SIG-M5 treated with dmso at 0.1 percent for 504 hours (cell line): ENCODE measurements around the gene CRYBG2.
"Not testable (repeated sequence)": the region's sequence is repeated elsewhere in the genome, so short reads cannot be mapped to it uniquely, and the experiment has no call there.

Experiments used
- DNase-seq: peaks from one replicate; lab custom pipeline; 2025; ENCODE audit not compliant: unreplicated experiment; lab: John Stamatoyannopoulos, UW

Gene CRYBG2

GRCh38 chr1:26353976-26354820 is at the start of gene CRYBG2:
Gene CRYBG2 (minus strand): TSS chr1:26354130. CDS start chr1:26346657, 7,473 bp downstream.
- DNase-seq: peak; percentile 30

DNA sequence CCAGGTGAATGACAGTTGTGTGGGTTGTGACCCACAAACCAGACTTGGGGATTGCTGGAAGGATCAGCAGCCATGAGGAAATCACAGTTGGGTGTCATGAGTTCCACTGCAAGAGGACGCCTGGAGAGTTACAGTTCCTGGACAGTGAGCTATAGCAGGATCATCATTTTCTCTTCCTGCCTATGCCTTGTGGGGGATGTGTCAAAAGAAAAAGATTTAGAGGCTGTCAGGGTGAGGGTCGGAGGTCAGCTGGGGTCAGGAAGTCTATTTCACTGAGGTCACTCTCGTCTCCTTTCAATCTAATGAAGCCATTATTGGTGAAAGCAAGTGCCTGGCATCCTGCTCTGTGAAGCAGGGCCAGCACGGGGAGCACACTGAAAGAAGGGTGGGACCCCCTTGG is 49.7 kb upstream of the CRYBG2 start:
- no peak for DNase-seq

GRCh38 chr1:26401891-26402290 is 48.0 kb upstream of the CRYBG2 start:
- DNase-seq: no peak

DNA sequence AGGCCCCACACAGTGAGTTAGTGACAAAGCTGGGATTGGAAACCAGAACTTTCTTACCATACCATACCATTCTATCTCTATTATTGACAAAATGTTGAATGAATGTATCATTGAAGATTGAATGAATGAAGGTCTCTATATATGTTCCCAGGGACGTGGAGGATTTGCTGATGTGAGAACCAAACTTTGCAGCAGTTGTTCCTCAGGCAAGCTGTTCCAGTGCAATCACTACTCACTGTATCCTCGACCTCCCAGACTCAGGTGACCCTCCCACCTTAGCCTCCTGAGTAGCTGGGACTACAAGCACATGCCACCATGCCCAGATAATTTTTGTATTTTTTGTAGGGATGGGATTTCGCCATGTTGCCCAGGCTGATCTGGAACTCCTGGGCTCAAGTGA is 45.1 kb upstream of the CRYBG2 start:
- DNase-seq: no peak

GRCh38 chr1:26395754-26396153 is 41.8 kb upstream of the CRYBG2 start:
- no peak for DNase-seq

DNA sequence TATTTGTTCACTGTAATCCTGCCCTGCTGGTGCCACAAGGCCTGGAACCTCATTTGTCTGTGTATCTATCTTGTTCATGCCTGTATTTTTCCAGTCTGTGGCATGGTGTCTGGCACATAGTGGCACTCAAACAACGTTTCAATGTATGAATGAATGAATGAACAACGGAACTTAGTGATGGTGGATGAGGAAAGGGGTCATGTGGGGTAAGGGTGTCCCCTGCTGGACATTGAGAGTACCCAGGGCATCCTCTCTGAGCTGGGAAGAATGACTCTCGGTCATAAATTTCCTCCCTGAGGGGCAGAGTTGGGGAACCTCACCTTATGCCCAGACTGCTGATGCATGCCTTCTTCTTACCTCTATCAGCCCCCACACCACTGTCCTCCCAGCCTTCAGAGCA is 37.5 kb upstream of the CRYBG2 start:
- peak; percentile 37 for DNase-seq

DNA sequence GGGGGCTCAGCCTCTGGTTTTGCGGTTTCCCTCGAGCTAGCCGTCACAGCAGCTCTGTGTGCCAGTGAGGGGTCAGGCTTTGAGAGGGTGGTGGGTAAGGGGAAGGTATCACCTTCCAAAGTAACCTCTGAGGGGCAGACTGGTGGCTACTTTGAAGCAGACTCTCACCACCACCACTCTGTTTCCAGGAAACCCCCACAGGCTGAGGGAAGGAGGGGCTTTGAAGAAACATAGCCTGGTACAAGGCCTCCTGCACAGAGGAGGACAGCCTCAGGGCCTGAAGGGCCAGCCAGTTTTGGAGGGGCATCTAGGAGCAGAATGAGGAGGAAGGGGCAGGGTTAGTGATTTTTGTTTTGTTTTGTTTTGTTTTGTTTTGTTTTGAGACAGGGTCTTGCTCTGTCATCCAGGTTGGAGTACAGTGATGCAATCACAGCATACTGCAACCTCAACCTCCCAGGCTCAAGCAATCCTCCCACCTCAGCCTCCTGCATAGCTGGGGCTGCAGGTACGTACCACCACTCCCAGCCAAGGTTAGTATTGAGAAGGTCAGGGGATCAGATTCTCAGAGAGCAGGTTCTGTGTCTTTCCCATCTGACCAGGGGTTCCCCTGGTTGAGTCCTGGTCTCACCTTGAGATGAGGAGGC is 35.8 kb upstream of the CRYBG2 start:
- DNase-seq: no peak

- no peak for DNase-seq
These were observed 35.0 kb upstream of the CRYBG2 start for GRCh38 chr1:26388791-26389445.

GRCh38 chr1:26387447-26387846 is 33.5 kb upstream of the CRYBG2 start:
- DNase-seq: no peak

- DNase-seq: not testable (repeated sequence)
These were observed 31.1 kb upstream of the CRYBG2 start for GRCh38 chr1:26385063-26385462.

DNA sequence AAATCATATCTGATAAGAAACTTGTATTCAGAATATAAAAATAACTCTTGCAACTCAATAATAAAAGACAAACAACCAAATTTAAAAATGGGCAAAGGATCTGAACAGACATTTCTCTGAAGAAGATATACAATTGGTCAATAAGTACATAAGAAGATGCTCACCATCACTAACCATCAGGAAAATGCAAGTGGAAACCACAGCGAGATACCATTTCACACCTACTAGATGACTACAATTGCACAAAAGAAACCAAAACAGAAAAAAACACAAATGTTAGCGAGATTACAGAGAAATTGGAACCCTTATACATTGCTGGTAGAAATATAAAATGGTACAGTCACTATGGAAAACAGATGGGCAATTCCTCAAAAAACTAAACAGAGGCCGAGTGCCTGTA is 30.1 kb upstream of the CRYBG2 start:
- DNase-seq: no peak

GRCh38 chr1:26378879-26379251 is 24.9 kb upstream of the CRYBG2 start:
- DNase-seq: no peak

- peak; percentile 88 for DNase-seq
These were observed 24.4 kb upstream of the CRYBG2 start for GRCh38 chr1:26378088-26378878.

DNA sequence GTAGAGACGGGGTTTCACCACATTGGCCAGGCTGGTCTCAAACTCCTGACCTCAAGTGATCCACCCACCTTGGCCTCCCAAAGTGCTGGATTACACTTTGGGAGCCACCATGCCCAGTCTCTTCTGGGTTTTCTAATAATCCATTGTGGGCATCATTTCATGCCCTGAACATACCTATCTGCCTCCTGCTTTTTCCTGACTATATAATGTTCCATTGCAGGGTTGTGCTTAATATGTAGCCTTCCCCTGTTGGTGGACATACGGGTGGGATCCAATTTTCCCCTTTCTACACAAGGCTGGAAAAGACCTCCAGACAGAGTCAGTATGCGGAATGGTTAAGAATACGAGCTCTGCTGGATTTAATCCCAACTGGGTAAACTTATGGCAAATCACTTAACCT is 22.1 kb upstream of the CRYBG2 start:
- DNase-seq: no peak

- no peak for DNase-seq
These were observed 21.2 kb upstream of the CRYBG2 start for GRCh38 chr1:26375081-26375480.

DNA sequence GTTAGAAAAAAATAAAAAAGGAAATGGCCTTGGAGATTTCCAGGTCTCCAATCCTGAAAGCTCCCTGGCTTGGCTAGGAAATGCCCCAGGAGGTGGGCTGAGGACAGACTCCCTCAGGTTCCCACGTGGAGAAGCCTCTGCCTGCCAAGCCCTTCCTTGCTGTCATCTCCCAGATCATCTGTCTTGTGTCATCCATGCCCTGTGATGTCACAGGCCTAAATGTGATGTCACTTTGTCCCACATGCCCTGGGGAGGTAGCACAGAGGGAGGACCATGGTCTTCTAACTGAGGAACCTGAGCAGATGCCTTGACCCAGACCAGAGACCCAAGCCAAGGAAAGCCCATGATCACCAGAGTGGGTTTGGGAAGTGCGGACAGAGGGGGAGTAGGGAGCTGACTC is 20.4 kb upstream of the CRYBG2 start:
- DNase-seq: not testable (repeated sequence)

GRCh38 chr1:26373789-26374188 is 19.9 kb upstream of the CRYBG2 start:
- DNase-seq: no peak

- DNase-seq: no peak
These were observed 19.4 kb upstream of the CRYBG2 start for GRCh38 chr1:26373281-26373680.

GRCh38 chr1:26372611-26373010 is 18.7 kb upstream of the CRYBG2 start, which contains the start of gene ZNF683:
Gene ZNF683 (minus strand): TSS chr1:26372750. CDS start chr1:26368571, 4,179 bp downstream.
- not testable (repeated sequence) for DNase-seq

- no peak for DNase-seq
These were observed 18.1 kb upstream of the CRYBG2 start for GRCh38 chr1:26372039-26372438.
